Uterus (tissue), 4 donors: ENCODE measurements around the gene MED22. TPM values are rescaled to one million over a fixed set of nuclear protein-coding genes. Genes with fewer than 3 reads are reported as not detected.

Experiments
- DNase-seq, 2 donors: peaks; one replicate each; pipeline ENCODE4 v3.0.0-alpha.2; 2019 to 2020
- H3K27ac ChIP-seq, 2 donors: fragments of 200-600 bp; sonication (generic); 1 replicate in 1 of 2; 2 replicates in 1 of 2; pipeline ENCODE4 v1.5.1; 2016 to 2018
- H3K27me3 ChIP-seq, 2 donors: fragments of 200-600 bp; sonication (generic); one replicate each; pipeline ENCODE4 v1.5.1; 2018 to 2019; ENCODE audit warnings: control low read depth in 1 of 2
- H3K36me3 ChIP-seq, 2 donors: fragments of 200-600 bp; sonication (generic); one replicate each; pipeline ENCODE4 v1.5.1; 2019; ENCODE audit warnings: control low read depth in 1 of 2
- H3K4me1 ChIP-seq, 2 donors: fragments of 200-600 bp; sonication (generic); one replicate each; pipeline ENCODE4 v1.5.1; 2018 to 2019; ENCODE audit warnings: control low read depth in 1 of 2
- H3K4me3 ChIP-seq, 2 donors: fragments of 200-600 bp; sonication (generic); 1 replicate in 1 of 2; 2 replicates in 1 of 2; pipeline ENCODE4 v1.5.1; 2018 to 2019; ENCODE audit warnings: mild to moderate bottlenecking in 1 of 2
- H3K9me3 ChIP-seq, 2 donors: fragments of 200-600 bp; sonication (generic); one replicate each; pipeline ENCODE4 v1.5.1; 2019; ENCODE audit warnings: control low read depth in 1 of 2
- POLR2A ChIP-seq, 2 donors: fragments of 450-650 bp; IDR thresholded peaks; one replicate each; pipeline ENCODE4 v1.6.1; 2016; ENCODE audit warnings: antibody characterized with exemption in 2 of 2, mild to moderate bottlenecking in 1 of 2, moderate library complexity in 1 of 2
- intact Hi-C: fragments of 100-400 bp; cut with DNase I; formaldehyde crosslinking; loops from one replicate; pipeline ENCODE4 v1.15.1; 2023; ENCODE audit warnings: low total_unique reads
- total RNA-seq, 4 donors: library from RNA; depleted of rRNA in 3 of 4; stranded (reverse); fragments of >200 nt in 3 of 4; gene quantifications; one replicate each; pipeline versions ENCODE4 v1.1.0 to v1.2.4, GENCODE V29; 2014 to 2023
- TF ChIP-seq, protein P1 (sequence below), 4 experiments: fragments of 200-600 bp in 2 of 4; fragments of 450-650 bp in 2 of 4; sonication (generic) in 2 of 4; IDR thresholded peaks; one replicate each; pipeline ENCODE4 v1.5.1; 2016 to 2019; ENCODE audit warnings: antibody characterized with exemption in 4 of 4, mild to moderate bottlenecking in 2 of 4, moderate library complexity in 1 of 4
- donor health status: DM: yes; HTN: yes; CAD: no.

The MED22 gene
- total RNA-seq, 4 donors from 2014 or later, result 10.0 to 41.0 (median 30.9) TPM

DNA sequence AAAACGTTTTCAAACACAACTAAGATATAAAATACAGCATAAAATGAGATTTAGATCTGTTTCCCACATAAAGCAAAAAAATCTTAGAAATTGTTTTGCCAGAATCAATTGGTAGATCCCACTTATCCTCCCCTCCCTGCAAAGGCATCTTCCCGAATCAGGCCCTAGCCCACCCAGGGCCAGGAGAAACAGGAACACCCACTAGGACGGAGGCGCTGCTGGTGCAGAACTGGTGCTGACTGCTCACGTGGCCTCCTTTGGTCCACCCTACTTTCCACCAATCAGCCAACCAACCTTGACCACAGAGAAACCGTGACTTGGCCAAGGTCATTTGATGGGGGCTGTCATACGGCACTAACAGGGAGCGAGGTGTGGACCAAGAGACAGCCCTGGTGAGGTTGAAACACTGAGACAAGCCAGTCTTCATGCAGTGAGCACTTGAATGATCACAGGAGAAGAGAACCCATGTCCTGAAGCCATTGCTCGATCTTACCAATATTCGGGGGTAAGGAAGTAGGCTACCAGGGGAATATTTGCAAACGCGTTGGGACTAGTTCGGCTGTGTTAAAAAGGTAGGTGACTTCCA lies 13.7 kb upstream of the MED22 start:
- no peak for DNase-seq
- Histone ChIP-seq H3K4me1 (peaks cover 0 to 5% of the 10 kb centered on the region in 2 donors), H3K36me3 (no peaks in the 10 kb centered on the region), H3K4me3 (no peak overlapping the region), H3K9me3 (no peaks in the 10 kb centered on the region), H3K27ac (no peak overlapping the region), H3K27me3 (no peaks in the 10 kb centered on the region)
- TF ChIP-seq POLR2A (IDR thresholded peaks at IDR 0.05), result no peak
- TF ChIP-seq, protein P1, sequence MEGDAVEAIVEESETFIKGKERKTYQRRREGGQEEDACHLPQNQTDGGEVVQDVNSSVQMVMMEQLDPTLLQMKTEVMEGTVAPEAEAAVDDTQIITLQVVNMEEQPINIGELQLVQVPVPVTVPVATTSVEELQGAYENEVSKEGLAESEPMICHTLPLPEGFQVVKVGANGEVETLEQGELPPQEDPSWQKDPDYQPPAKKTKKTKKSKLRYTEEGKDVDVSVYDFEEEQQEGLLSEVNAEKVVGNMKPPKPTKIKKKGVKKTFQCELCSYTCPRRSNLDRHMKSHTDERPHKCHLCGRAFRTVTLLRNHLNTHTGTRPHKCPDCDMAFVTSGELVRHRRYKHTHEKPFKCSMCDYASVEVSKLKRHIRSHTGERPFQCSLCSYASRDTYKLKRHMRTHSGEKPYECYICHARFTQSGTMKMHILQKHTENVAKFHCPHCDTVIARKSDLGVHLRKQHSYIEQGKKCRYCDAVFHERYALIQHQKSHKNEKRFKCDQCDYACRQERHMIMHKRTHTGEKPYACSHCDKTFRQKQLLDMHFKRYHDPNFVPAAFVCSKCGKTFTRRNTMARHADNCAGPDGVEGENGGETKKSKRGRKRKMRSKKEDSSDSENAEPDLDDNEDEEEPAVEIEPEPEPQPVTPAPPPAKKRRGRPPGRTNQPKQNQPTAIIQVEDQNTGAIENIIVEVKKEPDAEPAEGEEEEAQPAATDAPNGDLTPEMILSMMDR (IDR thresholded peaks at IDR 0.05), result no peak
- intact Hi-C loops, result no loop called here

DNA sequence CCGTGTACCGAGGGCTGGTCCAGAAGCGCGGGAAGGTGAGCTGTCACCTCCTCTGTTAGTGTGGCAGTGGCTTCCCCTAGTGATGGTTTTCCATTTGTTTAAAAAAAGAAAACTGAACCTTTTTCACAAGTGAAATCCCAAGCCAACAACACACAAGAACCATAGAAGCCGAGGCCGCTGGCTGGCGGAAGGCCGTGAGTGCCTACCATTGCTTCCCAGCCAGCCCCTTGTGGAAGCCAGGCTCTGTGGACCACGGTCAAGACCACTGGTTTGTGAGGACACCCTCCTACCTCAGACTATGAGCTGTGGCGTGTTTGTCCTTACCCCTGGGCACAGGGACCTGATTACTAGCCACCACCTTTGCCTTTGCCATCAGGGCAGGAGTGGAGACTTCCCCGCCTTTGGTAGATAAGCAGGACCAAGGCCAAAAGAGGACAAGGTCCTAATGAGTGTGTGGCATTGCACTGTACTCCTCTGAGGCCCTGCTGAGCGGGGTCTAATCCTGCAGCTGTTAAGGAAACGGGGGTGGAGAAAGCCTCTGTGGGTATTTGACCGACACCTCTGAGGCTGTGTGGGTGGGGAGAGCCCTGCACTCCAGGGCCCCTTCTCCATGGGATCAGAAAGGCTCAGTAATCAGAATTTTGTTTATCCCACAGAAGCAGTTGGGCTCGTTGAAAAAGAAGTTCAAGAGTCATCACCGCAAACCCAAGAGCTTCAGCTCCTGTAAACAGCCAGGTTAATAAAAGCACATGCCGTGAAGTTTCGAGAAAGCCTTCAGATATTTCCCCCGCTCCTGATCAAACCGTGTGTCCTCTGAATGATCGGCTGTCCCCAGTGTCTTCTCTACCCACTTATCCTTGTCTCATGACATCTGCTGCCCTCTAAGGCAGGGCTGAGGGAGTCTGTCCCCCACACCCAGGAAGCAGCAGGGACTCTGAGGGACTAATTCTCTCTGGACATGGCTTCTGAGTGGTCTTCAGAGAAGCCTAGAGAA lies 12.8 kb upstream of the MED22 start:
- Histone ChIP-seq H3K27ac (no peak overlapping the region), H3K4me3 (no peak overlapping the region), H3K9me3 (no peaks in the 10 kb centered on the region), H3K4me1 (peaks cover 0 to 5% of the 10 kb centered on the region in 2 donors), H3K36me3 (no peaks in the 10 kb centered on the region), H3K27me3 (no peaks in the 10 kb centered on the region)
- no peak for TF ChIP-seq POLR2A (IDR thresholded peaks at IDR 0.05)
- TF ChIP-seq, protein P1 (IDR thresholded peaks at IDR 0.05), result no peak
- intact Hi-C loops, result no loop called here
- no peak for DNase-seq

DNA sequence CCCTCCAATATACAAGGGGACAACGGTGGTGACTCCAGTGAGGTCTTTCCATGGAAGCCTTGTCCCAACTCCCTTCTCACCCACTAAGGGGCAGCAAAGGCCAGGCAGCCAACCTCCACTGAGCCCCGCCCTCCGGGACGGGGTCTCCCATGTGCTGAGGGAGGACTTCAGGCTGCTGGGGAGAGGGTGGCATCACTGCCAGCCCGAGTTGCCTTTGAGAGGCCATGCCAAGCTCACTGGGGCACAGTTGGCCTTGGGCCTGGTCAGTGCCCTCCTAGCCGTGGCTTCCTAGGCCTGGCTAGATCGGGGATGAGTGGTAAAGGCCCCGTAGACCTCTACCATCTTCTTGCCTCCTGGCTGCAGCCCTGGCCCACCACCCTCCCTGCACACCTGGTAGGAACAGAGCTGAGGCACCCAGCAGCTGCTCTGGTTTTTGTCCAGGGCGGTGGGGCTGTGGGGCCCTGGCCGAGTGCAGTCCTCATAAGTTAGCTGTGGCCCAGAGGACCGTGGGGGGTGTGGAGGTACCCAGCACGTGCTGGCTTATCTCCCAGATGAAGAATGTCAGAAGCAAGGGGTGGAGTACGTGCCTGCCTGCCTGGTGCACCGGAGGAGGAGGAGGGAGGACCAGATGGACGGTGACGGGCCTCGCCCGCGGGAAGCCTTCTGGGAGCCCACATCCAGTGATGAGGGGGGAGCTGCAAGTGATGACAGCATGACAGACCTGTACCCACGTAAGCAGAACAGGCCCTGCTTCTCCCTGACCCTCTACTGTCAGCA lies 11.7 kb upstream of the MED22 start:
- no peak for DNase-seq
- H3K27me3 ChIP-seq, result no peaks in the 10 kb centered on the region
- no peak for TF ChIP-seq POLR2A (IDR thresholded peaks at IDR 0.05)
- TF ChIP-seq, protein P1 (IDR thresholded peaks at IDR 0.05), result no peak
- H3K27ac ChIP-seq, result no peak overlapping the region
- intact Hi-C loops, result no loop called here
- no peaks in the 10 kb centered on the region for H3K9me3 ChIP-seq
- peaks cover 0 to 13% of the 10 kb centered on the region in 2 donors for H3K4me1 ChIP-seq
- H3K36me3 ChIP-seq, result no peaks in the 10 kb centered on the region
- no peak overlapping the region for H3K4me3 ChIP-seq

DNA sequence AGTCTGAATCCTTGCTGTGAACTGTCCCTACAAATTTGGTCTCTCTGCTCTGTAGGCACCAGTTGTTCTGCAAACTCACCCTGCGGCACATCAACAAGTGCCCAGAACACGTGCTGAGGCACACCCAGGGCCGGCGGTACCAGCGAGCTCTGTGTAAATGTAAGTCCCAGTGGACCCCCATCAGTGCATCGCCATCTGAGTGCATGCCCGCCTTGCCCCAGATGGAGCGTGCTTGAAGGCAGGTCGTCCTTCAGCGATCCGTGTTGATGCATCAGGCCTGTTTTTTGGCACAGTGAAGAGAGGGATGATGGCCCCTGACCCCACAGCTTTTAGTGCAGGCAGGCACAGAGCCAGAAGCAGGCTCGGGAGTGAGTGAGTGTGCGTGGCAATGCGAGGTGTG lies 9.7 kb upstream of the MED22 start:
- Histone ChIP-seq H3K9me3 (no peaks in the 10 kb centered on the region), H3K4me3 (no peak overlapping the region), H3K36me3 (no peaks in the 10 kb centered on the region), H3K4me1 (peaks cover 0 to 13% of the 10 kb centered on the region in 2 donors), H3K27me3 (no peaks in the 10 kb centered on the region), H3K27ac (no peak overlapping the region)
- TF ChIP-seq, protein P1 (IDR thresholded peaks at IDR 0.05), result no peak
- TF ChIP-seq POLR2A (IDR thresholded peaks at IDR 0.05), result no peak
- intact Hi-C loops, result no loop called here
- DNase-seq, result no peak
